Activated T-cell treated with anti-CD3 and anti-CD28 coated beads, Interleukin-2, amount 50 U/mL, for 48 hours (primary cell): ENCODE results near the gene P2RY2.
"Not testable (repeated sequence)": the region's sequence is repeated elsewhere in the genome, so short reads cannot be mapped to it uniquely, and the experiment has no call there.

Experiments
- DNase-seq, 2 experiments: peaks; one replicate each; pipeline ENCODE4 v3.0.0-alpha.2; 2020

Gene P2RY2

DNA sequence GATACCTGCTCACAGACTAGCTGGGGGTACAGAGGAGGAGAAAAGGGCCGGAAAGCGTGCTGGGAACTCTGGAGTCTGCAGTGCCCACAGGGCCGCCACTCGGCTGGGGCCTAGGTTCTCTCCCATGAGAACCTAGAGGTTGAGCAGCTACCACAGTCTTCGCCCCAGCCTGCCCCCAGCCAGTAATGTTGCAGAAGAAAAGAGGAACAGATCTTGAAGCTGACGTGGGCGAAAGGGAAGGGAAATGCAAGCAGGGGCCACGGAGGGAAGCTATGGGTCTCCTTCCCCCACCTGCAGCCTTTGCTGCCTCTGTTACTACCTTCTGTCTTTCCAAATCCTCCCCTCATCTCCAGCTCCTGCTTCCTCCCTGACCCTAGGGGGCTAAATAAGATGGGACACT is 28.8 kb upstream of the P2RY2 start:
- DNase-seq, result no peak

DNA sequence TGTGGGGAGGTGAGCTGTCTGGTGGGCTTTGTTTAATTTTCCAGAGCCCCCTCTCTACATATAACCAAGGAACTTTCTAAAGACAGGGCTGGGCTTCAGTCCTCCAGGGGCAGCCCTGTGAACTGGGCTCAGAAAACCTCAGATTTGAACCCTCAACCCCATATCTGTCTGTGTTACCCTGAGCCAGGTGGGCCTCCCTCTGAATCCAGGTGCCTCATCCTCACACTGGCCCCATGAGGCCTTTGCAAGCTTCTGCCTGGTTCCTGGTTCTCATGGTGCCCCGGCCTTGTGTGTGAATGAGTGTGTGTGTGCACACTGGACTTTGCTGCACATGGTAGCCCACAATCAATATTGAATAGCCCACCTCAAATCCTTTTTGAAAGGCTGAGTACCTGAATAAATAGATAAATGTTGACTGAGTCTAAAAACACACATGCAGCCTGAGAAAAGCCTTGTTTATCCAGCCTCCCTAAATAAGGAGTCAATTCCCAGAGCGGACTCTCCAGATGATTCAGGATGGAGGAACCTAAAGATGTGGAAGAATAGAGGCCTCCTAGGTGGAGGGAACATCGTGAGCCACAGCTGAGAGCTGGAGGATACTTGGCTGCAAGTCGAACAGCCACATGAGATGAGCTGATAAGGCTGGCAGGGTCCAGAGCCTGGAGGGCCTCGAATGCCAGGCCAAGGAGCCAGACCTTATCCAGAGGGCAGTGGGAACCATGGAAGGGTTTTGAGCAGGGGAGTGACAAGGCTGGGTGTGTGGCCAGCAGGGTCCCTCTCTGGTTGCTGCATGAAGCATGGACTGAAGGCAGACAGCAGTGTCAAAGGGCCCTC is 28.1 kb upstream of the P2RY2 start:
- no peak for DNase-seq

DNA sequence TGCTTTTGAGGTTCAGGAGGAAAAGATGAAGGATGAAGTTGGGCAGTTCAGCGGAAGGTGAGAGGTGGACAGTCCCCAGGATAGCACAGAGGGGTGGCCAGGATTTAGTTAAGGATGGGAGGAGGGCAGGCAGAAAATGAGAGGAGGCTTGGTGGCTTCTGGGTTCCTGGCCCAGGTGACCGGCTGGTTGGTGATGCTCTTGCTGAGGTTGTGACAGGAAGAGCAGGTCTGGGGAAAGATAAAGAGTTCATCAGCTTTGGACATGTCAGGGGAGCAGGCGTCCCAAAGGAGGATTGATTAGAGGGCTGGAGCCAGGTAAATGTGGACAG is 27.6 kb upstream of the P2RY2 start:
- DNase-seq, result no peak

DNA sequence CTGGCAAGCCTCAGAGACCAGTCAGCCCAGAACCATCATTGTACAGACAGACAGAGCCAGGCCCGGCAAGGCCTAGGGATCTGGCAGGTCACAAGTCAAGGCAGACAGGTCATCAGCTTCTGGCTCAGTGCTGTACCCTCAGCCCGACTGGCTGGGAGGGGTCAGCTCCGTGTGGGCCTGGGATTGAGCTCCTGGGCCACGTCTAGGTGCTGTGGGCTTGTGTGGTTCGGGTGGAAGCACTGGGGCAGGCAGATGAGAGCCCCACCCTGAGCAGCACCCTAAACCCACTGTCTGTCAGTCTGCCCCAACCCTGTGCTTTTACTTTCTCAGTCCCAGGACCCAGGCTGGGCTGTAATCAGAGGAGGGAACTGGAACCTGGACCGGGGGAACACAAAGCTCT is 26.9 kb upstream of the P2RY2 start:
- DNase-seq, result no peak

DNA sequence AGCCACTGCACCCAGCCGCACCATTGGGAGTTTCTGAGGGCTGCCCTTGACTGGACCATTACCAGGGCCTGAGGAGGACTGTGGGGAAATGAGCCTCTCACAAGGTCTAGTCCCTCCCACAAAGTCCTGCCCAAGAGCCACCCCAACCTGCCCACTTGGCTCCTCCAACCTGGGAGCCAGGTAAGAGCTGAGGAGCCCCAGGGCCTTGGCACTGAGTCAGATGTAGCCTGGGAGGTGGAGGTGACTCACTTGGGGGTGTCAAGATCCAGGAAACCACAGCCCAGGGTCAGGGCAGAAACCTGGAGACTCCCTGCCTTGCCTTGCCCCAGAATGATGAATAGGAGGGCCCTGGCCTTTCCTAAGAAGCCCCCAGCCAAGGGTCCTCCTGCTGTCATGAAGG is 25.8 kb upstream of the P2RY2 start:
- peak in 1 of 2 experiments; percentile 29 for DNase-seq

DNA sequence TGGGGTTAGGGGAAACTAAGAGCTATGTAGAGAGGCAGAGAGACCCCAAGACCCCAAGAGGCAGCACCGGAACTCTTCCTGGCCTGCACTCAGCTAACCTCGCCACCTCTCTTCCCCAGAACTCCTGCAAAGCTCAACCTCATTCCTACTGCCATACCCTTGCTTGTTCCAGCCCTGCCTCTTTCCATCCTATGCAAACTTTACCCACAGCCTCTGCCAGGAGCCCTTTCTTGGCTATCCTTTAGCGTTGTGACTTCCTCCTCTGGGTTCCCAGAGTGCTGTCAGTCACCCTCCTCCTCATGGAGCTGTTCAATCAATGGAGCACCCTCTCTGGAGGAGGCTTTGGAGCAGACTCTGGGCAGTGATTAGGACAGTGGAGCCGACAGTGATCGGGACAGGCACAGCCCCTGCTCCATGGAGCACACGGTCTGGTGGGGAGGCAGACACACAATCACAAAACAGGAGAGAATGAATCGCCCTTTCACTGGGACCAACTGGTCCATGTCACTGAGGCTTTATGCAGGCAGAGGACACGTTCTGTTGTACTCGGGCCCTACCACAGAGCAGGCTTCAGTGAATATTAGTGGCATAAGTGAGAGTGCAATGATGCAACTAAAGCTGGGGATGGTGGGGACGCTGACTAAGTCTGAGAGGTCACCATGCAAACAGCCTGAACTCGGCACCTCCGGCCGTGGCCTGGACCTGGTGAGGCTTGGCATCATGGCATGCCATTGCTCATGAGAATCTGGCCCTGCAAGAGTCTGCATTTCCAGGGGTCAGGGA is 24.6 kb upstream of the P2RY2 start:
- DNase-seq, result no peak

DNA sequence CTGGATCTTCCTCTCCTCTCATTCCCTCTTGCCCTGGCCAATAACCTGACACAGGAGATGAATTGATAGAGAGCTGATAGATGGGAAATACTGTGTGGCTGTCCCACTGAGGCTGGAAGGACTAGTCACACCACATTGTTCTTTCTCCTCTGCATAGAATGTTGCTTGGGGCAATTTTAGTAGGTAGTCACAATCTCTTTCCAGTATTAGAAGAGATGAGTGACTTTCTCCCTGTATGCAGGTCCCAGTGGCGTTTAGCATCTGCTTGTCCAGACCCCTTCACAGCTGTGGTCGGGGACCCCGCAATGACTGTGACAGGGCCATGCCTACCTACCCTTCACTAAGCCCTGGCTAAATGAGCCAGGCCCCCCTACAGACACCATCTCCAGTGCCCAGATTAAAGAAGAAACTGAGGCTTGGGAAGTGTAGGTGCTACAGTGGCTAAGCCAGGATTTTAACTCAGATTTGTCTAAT is 24.0 kb upstream of the P2RY2 start:
- no peak for DNase-seq

DNA sequence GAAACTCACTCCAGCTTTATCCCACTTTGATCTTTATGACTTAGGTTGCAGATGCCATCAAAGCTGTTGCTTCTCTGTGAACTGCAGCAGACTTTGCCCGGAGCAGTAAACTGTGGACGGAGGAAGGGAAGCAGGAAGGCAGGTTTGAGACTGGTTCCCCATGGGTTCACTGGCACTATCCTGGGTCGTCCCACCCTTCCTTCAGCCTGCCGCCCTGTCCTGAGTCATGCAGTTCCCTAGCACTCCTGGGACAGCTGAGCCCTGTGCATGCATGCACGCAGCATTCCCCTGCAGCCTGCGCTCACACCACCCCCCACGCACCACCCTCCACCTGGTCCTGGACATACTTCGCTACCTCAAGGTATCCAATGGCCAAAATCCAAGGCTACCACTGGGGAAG is 23.5 kb upstream of the P2RY2 start:
- DNase-seq, result no peak

DNA sequence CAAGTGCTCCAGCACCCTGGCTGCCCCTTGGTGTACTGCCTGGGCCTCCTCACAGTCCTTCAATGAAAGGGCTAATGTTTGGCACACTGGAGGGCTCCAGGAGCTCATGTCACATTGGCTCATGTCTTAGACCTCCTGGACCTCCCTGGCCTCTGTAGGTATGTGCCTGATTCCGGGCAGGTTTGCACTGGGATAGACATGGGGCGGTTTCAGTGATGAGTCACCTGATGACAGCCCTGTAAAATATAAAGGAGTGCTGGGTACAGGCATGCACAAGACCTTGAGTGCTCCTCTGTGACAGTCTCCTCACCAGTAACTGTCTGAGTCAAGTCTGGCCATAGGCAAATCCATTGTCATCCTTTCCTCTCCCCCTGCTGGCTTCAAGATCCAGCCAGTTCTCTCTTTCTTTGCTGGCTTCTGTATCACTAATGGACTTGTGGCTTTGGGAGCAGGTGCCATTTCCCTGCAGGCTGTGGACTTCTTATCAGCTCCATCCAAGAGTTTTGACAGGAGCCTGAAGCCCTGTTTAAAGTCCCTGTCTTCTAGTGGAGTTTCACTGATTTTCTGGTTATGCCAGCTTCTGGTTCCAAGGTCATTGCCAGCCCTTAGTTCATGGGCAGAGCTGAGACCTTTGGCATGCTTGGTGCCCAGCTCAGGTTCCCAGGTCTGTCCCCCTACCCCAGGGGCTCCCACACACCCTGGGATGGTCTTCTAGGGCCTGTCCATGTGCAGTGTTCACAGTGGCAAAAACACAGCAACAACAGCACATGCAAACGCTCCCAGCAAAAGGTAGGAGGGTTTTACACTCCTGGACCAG is 22.7 kb upstream of the P2RY2 start:
- DNase-seq, result no peak

DNA sequence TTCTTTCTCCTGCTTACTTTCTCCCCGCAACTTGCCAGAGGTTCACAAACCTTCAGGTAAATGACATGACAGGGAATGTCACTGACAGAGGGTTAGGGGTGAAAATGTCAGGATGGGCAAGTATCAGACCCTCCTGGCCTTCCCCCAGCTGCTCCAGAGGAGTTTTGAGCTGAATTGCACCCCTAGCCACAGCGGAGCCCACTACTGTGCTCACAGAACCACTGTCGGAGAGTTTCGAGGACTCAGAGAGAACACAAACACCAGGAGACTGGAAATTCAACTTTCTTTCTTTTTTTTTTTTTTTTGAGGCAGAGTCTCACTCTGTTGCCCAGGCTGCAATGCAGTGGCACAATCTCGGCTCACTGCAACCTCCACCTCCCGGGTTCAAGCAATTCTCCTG is 21.5 kb upstream of the P2RY2 start:
- no peak for DNase-seq

DNA sequence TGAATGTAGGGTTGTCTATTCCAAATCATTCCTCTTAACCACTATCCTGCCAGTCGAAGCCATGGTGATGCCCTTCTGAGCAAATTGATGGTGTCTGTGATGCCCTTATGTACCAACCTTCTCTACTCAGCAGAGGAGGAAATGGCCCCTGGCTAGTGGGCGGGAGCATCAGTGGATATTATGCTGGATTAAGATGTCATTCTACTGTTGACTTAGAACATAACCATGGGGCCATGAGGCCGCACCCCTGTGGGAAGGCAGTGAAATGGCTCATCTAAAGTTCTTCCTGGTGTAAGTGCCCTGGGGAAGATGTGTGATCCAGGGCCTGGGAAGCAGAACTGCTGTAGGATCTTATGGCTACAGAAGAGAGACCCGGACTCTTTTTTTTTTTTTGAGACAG is 20.7 kb upstream of the P2RY2 start:
- no peak for DNase-seq

DNA sequence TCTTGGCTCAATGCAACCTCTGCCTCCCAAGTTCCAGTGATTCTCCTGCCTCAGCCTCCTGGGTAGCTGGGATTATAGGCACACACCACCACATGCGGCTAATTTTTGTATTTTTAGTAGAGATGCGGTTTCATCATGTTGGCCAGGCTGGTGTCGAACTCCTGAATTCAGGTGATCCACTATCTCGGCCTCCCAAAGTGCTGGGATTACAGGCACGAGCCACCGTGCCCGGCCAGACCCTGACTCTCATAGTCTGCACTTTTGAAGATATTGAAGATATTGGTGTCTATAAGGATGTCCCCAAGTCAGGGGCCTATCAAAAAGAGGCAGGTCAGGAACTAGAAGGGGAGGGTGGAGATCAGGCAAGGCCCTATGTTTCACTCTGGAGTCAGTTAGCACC is 20.3 kb upstream of the P2RY2 start:
- not testable (repeated sequence) for DNase-seq

DNA sequence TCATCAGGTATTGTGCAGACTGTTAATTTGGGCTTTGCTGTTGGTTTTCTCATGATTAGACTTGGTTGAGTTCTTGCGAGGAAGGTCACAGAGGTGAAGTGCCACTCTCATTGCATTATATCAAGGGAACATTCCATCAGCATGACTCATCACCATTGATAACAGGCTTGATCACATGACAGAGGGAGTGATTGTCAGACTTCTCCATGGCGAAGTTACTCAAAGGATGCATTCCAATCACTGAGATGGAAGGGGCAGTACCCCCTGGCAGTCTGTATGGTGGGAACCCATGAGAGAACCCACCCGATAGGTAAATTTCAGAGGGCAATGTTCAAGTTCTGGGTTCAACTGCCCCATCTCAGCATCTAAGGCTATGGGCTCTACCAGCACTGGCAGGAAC is 19.4 kb upstream of the P2RY2 start:
- DNase-seq, result no peak

DNA sequence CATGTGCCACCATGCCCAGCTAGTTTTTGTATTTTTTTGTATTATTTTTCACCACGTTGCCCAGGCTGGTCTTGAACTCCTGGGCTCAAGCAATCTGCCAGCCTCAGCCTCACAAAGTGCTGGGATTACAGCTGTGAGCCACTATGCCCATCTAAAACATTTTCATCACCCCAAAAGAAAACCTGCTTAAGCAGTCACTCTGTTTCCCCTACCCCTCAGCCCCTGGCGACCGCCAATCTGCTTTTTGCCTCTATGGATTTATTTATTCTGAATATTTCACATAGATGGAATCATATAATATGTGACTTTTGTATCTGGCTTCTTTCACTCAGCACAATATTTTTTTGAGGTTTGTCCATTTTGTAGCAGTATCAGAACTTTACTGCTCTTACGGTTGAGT is 18.6 kb upstream of the P2RY2 start:
- no peak for DNase-seq

DNA sequence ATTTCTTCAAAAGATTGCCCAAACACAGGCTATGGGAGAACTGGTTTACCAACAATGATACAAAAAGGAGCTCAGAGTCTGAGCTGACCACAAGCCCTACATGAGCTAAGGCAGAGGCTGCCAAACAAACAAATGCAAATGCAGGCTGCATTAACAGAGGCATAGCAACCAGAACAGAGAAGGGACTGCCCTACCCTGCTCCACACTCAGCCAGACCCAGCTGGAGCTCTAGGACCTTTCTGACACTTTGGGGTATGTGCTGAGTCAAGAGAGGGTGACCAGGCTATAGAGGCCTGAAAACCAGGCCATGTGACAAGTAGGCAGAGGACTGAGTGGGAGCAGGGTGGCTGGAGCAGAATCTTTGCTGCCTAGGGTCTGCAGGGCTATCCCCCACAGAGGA is 17.8 kb upstream of the P2RY2 start:
- DNase-seq, result no peak

DNA sequence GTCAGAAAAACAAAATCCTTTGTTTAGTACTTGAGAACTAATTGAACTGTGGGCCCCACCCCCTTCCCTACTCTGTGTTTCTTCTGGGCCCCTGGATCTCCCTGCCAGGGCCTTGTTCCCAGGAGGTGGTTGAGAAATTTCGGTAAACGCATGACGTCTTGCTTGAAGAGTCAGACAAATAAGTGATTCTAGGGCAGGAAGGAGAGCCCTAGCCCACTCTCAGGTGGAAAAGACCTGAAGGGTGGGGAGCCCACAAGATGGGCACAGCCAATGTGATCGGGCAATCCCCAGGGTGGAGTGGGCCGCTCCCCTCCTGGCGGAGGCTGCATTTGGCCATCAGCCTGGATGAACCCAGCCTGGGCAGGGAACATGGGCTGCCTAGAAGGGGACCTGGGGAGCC is 16.8 kb upstream of the P2RY2 start:
- DNase-seq, result no peak

DNA sequence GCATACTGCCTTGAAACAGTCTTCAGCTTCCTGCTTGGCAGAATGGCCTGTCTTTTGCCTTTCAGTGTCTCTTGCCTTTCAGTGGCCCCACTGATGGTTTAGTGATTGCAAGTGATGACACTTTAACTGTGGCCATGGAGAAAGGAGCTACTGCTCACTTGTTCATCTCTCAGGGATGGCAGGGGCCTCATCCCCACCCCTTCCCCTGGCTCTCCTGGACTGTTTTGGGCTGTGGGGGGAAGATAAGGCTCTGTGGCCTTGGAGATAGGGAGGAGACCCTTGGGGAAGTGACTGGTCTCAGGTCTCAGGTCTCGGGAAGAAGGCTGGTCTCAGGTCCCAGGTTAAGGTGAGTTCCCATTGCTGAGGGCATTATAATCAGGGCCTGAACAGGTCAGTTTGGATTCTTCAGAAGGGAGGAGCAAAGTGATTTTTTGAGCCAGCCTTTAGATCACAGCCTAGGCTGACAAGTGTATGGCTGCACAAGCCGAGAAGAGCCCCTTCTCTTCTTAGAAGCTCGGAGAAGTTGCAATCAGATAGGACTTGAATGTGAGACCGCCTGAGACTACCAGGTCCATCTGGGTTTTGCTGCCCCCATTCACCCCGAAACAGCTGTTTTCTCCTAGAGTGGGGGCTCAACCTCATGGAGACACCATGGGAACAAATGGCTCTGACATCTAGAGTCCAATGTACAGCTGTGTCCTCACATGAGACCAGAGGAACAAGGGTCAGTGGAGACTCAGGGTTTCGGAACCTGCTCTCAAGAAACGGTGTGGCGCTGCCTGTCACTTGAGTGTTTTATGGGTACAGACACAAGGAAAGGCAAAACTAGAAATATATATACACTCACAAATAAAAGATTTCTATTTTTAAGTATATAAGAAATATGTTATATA is 15.9 kb upstream of the P2RY2 start:
- DNase-seq, result no peak

DNA sequence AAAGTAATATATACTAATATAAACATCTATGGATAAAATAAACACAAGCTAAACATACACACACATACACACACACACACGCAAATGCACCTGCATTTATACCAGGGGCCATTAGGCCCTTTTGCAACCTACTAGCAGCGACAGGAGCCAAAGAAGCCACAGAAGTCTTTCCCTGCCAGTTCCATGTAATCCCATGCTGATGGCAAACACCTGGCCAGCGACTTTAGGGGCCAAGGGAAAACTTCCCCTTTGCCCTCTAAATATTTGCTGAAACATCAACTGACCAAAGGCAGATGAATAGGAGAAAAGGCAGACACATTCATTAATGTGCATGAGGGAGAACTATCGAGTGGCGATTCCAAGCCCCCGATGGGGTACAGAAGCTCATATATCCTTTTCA is 14.8 kb upstream of the P2RY2 start:
- no peak for DNase-seq

DNA sequence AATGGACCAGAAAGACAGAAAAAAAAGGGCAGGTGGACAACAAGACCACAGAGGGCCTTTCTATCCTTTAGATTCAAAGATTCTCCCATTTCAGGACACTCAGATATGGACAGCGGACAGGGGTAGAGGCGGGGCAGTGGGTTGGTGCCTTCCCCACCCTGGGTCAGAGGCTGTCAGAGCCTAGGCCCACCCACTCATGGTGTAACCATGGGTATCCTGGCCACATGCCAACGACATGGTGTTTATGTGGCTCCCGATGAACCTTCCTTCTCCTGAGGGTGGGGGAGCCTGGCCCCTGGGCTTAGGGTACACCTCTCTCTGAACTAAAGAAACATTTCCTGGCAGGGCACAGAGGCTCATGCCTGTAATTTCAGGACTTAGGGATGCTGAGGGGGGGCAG is 14.3 kb upstream of the P2RY2 start:
- DNase-seq, result no peak

DNA sequence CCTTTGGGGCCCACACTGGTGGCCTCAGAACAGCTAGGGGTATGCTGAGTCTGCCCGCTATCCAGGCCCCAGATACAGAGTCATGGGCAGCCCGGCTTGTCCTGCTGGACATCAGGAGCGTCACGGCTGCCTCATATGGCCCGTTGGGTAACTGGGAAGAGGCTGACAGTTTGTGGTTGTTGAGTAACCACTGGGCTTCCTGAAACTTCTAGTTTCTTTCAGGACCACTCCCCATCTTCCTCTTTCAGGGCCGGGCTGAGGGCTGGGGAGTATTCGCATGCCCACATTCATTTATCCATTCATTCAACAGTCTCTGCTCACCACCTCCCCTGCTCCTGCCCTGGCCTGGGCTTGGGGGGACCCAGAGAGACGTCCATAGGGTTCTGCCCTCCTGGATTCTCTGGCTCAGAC is 13.4 kb upstream of the P2RY2 start:
- DNase-seq, result no peak

DNA sequence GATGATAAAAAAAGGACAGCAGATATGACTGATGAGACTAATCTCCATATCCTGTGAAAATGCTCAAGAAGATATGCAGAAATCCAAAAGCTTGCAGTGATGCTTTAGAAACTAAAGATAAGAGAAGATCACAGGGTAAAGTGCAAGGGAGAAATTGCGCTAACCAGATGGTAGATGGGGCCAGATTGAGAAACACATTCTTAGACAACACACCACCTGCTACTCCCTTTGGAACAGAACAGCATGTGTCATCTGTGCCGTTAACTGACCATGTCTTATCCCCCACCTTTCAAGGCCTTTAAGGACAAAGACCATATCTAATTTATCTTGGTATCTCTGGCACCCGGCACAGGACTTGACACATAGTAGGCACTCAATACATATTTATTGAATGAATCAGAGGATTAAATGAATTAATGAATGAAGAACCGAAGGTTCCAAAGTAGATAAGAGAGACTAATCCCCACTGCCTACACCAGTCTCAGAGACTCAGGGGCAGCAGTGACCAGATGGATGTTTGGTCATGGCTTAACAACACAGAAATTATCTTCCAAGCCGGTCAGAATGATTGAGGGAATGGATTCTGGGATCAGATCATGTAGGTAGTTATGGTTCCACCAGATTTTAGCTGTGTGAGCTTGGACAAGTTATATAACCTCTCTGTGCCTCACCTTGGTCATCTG is 12.3 kb upstream of the P2RY2 start:
- no peak for DNase-seq

DNA sequence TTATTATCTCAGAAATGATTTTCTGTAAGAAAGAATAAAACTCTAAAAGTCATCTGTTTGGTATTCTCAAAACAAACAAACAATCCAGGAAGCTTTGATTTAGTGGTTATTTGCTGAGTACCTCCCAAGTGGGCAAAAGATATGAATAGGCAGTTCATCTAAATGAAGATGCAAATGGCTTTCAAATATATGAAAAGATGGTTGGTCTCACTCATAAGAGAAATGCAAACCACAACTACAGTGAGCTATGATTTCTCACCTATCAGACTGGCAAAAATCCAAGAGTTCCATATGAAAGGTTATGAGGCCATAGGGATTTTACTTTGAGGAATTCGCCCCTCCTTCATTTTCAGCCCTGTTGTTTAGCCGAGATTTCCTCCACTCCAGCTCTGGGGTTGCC is 11.3 kb upstream of the P2RY2 start:
- DNase-seq, result no peak
